ENCODE measurements around the gene ZNF536.

GRCh38 chr19:30376826-30377425 is 4.7 kb downstream of the ZNF536 start:
- TF ChIP-seq MYC (IDR thresholded peaks at IDR 0.05; ENCODE audit: low read depth, low read length) (no peak), CTCF (IDR thresholded peaks at IDR 0.05; ENCODE audit: low read depth, low read length) (no peak), POLR2A (IDR thresholded peaks at IDR 0.05; ENCODE audit: extremely low read depth, insufficient read length) (no peak), MAX (IDR thresholded peaks at IDR 0.05; ENCODE audit: low read depth, low read length) (no peak)
